ENCODE data around the gene GZMA. TPM values are rescaled to one million over a fixed set of nuclear protein-coding genes. Genes with fewer than 3 reads are reported as not detected.
A peak's percentile ranks its signal among the peaks of the same experiment; 100 is the strongest.

Gene GZMA
- total and polyA plus RNA-seq, 2 experiments from 2014 or later = not detected

DNA sequence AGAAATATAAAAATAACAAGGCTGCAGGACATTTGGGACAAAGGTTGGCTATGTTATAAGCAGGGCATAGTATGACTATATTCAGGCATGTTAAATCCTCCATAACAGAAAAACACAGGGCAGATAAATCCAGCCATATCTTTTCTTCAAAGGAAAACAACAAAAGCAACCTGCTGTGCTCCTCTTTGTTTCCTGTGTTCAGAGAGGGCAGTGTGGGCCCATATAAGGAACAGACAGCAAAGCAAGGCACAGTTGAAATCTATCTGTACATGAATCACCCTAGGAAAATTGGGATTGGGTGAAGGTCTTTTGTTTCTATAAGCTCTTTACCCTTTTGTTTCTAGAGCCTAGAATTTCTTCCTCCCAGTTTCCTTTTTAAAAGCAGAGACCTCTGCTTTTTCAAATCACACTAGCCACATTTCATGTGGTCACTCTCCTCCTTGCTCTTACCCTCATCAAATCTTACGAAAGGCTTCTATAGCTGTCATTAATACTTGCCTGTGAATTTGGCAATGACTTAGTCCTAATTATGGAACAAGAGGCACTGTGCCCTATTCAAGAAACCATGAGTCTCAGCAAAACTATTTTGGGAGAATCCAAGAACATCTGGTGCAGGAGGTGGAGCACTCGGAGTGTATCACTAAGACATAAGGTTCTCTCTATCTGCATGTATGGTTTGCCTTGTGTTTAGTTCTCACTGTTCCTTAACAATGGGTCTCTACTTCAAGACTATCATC is 1.8 kb downstream of the GZMA start:
- Mint-ChIP-seq H3K9me3 (peaks cover 5% of the 10 kb centered on the region; the same call in 2 of the 3 replicates), H3K27ac (no peak overlapping the region), H3K4me3 (no peak overlapping the region), H3K4me1 (peaks cover 4% of the 10 kb centered on the region; the same call in 1 of the 3 replicates), H3K27me3 (ENCODE audit: insufficient read depth, low read depth, poor library complexity) (peaks cover 2% of the 10 kb centered on the region), H3K36me3 (ENCODE audit: low read depth) (no peaks in the 10 kb centered on the region)
- ATAC-seq (no peak), DNase-seq (ENCODE audit: low spot score) (peak; percentile 17)
- no peak overlapping the region for H3K4me2 ChIP-seq
- H3K9me2 ChIP-seq (ENCODE audit: insufficient read depth) = no peaks in the 10 kb centered on the region
- H2AFZ ChIP-seq = peak overlapping the region; percentile 56; the same call in 1 of the 2 replicates
- H3K4me3 ChIP-seq = no peak overlapping the region
- H3K36me3 ChIP-seq (ENCODE audit: insufficient read depth) = no peaks in the 10 kb centered on the region
- H3K79me2 ChIP-seq (replicated peaks; ENCODE audit: insufficient read depth) = no peaks in the 10 kb centered on the region
- no peak overlapping the region for H3K27ac ChIP-seq (ENCODE audit: low read depth)
- no peaks in the 10 kb centered on the region for H4K20me1 ChIP-seq (replicated peaks; ENCODE audit: insufficient read depth)
- H3K27me3 ChIP-seq (ENCODE audit: insufficient read depth) = no peaks in the 10 kb centered on the region
- H3F3A ChIP-seq (replicated peaks; ENCODE audit: low read depth) = no peaks in the 10 kb centered on the region
- H3K4me1 ChIP-seq (ENCODE audit: insufficient read depth) = no peaks in the 10 kb centered on the region
- TF ChIP-seq JUNB (IDR thresholded peaks at IDR 0.05; ENCODE audit: unreplicated experiment) = no peak
- TF ChIP-seq POLR2AphosphoS5 (IDR thresholded peaks at IDR 0.05; ENCODE audit: low read depth) = no peak
- TF ChIP-seq CTCF (conservative IDR thresholded peaks at IDR 0.05; ENCODE audit: low read depth in 2 of 2) = no peak
- TF ChIP-seq EZH2 (IDR thresholded peaks at IDR 0.05; ENCODE audit: low read depth, unreplicated experiment) = no peak
- TF ChIP-seq REST (IDR thresholded peaks at IDR 0.05; ENCODE audit: unreplicated experiment) = no peak
- TF ChIP-seq, protein P1, sequence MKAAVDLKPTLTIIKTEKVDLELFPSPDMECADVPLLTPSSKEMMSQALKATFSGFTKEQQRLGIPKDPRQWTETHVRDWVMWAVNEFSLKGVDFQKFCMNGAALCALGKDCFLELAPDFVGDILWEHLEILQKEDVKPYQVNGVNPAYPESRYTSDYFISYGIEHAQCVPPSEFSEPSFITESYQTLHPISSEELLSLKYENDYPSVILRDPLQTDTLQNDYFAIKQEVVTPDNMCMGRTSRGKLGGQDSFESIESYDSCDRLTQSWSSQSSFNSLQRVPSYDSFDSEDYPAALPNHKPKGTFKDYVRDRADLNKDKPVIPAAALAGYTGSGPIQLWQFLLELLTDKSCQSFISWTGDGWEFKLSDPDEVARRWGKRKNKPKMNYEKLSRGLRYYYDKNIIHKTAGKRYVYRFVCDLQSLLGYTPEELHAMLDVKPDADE (IDR thresholded peaks at IDR 0.05) = no peak
- no peak for TF ChIP-seq STAT1 (IDR thresholded peaks at IDR 0.05; ENCODE audit: unreplicated experiment)
- no peak for TF ChIP-seq NANOG (IDR thresholded peaks at IDR 0.05; ENCODE audit: borderline replicate concordance)
- no peak for TF ChIP-seq ZNF331 (CRISPR knock-in tag; IDR thresholded peaks at IDR 0.05; ENCODE audit: low read depth)
- TF ChIP-seq, protein P2, sequence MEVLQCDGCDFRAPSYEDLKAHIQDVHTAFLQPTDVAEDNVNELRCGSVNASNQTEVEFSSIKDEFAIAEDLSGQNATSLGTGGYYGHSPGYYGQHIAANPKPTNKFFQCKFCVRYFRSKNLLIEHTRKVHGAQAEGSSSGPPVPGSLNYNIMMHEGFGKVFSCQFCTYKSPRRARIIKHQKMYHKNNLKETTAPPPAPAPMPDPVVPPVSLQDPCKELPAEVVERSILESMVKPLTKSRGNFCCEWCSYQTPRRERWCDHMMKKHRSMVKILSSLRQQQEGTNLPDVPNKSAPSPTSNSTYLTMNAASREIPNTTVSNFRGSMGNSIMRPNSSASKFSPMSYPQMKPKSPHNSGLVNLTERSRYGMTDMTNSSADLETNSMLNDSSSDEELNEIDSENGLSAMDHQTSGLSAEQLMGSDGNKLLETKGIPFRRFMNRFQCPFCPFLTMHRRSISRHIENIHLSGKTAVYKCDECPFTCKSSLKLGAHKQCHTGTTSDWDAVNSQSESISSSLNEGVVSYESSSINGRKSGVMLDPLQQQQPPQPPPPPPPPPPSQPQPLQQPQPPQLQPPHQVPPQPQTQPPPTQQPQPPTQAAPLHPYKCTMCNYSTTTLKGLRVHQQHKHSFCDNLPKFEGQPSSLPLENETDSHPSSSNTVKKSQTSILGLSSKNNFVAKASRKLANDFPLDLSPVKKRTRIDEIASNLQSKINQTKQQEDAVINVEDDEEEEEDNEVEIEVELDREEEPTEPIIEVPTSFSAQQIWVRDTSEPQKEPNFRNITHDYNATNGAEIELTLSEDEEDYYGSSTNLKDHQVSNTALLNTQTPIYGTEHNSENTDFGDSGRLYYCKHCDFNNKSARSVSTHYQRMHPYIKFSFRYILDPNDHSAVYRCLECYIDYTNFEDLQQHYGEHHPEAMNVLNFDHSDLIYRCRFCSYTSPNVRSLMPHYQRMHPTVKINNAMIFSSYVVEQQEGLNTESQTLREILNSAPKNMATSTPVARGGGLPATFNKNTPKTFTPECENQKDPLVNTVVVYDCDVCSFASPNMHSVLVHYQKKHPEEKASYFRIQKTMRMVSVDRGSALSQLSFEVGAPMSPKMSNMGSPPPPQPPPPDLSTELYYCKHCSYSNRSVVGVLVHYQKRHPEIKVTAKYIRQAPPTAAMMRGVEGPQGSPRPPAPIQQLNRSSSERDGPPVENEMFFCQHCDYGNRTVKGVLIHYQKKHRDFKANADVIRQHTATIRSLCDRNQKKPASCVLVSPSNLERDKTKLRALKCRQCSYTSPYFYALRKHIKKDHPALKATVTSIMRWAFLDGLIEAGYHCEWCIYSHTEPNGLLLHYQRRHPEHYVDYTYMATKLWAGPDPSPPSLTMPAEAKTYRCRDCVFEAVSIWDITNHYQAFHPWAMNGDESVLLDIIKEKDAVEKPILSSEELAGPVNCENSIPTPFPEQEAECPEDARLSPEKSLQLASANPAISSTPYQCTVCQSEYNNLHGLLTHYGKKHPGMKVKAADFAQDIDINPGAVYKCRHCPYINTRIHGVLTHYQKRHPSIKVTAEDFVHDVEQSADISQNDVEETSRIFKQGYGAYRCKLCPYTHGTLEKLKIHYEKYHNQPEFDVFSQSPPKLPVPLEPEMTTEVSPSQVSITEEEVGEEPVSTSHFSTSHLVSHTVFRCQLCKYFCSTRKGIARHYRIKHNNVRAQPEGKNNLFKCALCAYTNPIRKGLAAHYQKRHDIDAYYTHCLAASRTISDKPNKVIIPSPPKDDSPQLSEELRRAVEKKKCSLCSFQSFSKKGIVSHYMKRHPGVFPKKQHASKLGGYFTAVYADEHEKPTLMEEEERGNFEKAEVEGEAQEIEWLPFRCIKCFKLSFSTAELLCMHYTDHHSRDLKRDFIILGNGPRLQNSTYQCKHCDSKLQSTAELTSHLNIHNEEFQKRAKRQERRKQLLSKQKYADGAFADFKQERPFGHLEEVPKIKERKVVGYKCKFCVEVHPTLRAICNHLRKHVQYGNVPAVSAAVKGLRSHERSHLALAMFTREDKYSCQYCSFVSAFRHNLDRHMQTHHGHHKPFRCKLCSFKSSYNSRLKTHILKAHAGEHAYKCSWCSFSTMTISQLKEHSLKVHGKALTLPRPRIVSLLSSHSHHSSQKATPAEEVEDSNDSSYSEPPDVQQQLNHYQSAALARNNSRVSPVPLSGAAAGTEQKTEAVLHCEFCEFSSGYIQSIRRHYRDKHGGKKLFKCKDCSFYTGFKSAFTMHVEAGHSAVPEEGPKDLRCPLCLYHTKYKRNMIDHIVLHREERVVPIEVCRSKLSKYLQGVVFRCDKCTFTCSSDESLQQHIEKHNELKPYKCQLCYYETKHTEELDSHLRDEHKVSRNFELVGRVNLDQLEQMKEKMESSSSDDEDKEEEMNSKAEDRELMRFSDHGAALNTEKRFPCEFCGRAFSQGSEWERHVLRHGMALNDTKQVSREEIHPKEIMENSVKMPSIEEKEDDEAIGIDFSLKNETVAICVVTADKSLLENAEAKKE (CRISPR knock-in tag; IDR thresholded peaks at IDR 0.05) = no peak
- TF ChIP-seq CREB1 (CRISPR knock-in tag; IDR thresholded peaks at IDR 0.05; ENCODE audit: low read depth) = no peak
- TF ChIP-seq ZNF114 (CRISPR knock-in tag; IDR thresholded peaks at IDR 0.05) = no peak
